ENCODE data around the gene COL6A3. TPM values are rescaled to one million over a fixed set of nuclear protein-coding genes. Genes with fewer than 3 reads are reported as not detected.

COL6A3 gene
- total and polyA plus RNA-seq, 9 of the 15 experiments (the other 6 are each of a cell fraction or from before 2014, with no cell fraction given), result 0.07 to 4.1 (median 1.5) TPM

- Histone ChIP-seq H3K4me2 (ENCODE audit: insufficient read depth, low read length) (no peak overlapping the region), H3K36me3 (ENCODE audit: control insufficient read depth, insufficient read depth, low read length) (no peaks in the 10 kb centered on the region), H3K9ac (ENCODE audit: insufficient read depth in 1 of 2, low read depth in 2 of 2, low read length in 2 of 2) (no peak overlapping the region), H3K9me3 (replicated peaks; ENCODE audit: control insufficient read depth, insufficient read depth, low read depth, low read length) (no peaks in the 10 kb centered on the region), H3K27ac (ENCODE audit: extremely low read depth, low read depth, low read length) (no peak overlapping the region), H2AFZ (ENCODE audit: low read depth, low read length) (no peak overlapping the region), H3K79me2 (ENCODE audit: control insufficient read depth, insufficient read depth, low read length) (no peaks in the 10 kb centered on the region), H3K27me3 (ENCODE audit: control insufficient read depth in 2 of 2, insufficient read depth in 2 of 2, low read length in 2 of 2) (peaks cover 0 to 15% of the 10 kb centered on the region in 2 experiments; a peak in 3 of 5 replicates), H3K9me1 (ENCODE audit: control insufficient read depth, insufficient read depth, low read length) (no peaks in the 10 kb centered on the region), H3K4me1 (replicated peaks in 1 of 2; ENCODE audit: control insufficient read depth in 2 of 2, insufficient read depth in 2 of 2, low read length in 2 of 2) (no peaks in the 10 kb centered on the region), H3K4me3 (no peak overlapping the region), H4K20me1 (replicated peaks; ENCODE audit: control insufficient read depth, insufficient read depth, low read length) (no peaks in the 10 kb centered on the region)
- intact Hi-C loops (cut with micrococcal nuclease), result no loop called here
- POLR2A ChIA-PET, result no interaction called here
- in situ Hi-C loops (cut with MboI), result no loop called here
- TF ChIP-seq MYNN (IDR thresholded peaks at IDR 0.05) (no peak), MYNN (CRISPR knock-in tag; IDR thresholded peaks at IDR 0.05) (no peak), RFX5 (IDR thresholded peaks at IDR 0.05; ENCODE audit: low read depth, low read length) (no peak), ZNF778 (CRISPR knock-in tag; IDR thresholded peaks at IDR 0.05) (no peak), KAT2B (IDR thresholded peaks at IDR 0.05; ENCODE audit: low read depth, low read length) (no peak), NFIX (CRISPR knock-in tag; IDR thresholded peaks at IDR 0.05; ENCODE audit: low read depth) (no peak), NFE2L1 (tag; IDR thresholded peaks at IDR 0.05; ENCODE audit: borderline replicate concordance, low read depth) (no peak), HDAC2 (IDR thresholded peaks at IDR 0.05) (no peak), POLR2B (IDR thresholded peaks at IDR 0.05; ENCODE audit: low read depth, partially characterized antibody) (no peak), ZNF79 (CRISPR knock-in tag; IDR thresholded peaks at IDR 0.05; ENCODE audit: low read depth) (no peak), CLOCK (CRISPR knock-in tag; IDR thresholded peaks at IDR 0.05; ENCODE audit: borderline replicate concordance) (no peak), HSF4 (CRISPR knock-in tag; IDR thresholded peaks at IDR 0.05; ENCODE audit: borderline replicate concordance) (no peak), YY1 (IDR thresholded peaks at IDR 0.05; ENCODE audit: borderline replicate concordance in 1 of 3, control insufficient read depth in 1 of 3, extremely low read depth in 1 of 3, insufficient read depth in 3 of 3, insufficient read length in 1 of 3, insufficient replicate concordance in 2 of 3, low read depth in 1 of 3, low read length in 2 of 3) (no peak), SMARCB1 (IDR thresholded peaks at IDR 0.05; ENCODE audit: insufficient read length, low read depth) (no peak), SRSF1 (IDR thresholded peaks at IDR 0.05; ENCODE audit: low read depth, low read length) (no peak), ZNF551 (CRISPR knock-in tag; IDR thresholded peaks at IDR 0.05) (no peak), HEY1 (CRISPR knock-in tag; IDR thresholded peaks at IDR 0.05; ENCODE audit: borderline replicate concordance) (no peak), GTF2F1 (IDR thresholded peaks at IDR 0.05; ENCODE audit: low read depth, low read length) (no peak)
- no TSS peak for BruUV-seq (replicated peaks)
- CTCF ChIA-PET (ENCODE audit: low intra/inter-chr PET ratio), result no interaction called here
- no peak for DNase-seq (ENCODE audit: extremely low read depth in 1 of 4, low spot score in 3 of 4)
- no peak for ATAC-seq
- 0% methylated on average over 3 of the region's 3 CpGs for WGBS (ENCODE audit: insufficient coverage, low coverage, missing lambda C conversion rate)
- FAIRE-seq, result no peak
These were observed 132.1 kb downstream of the COL6A3 start for GRCh38 chr2:237281836-237282306.

Data from K562 (cell line).